ENCODE results near the gene LIX1L. TPM values are rescaled to one million over a fixed set of nuclear protein-coding genes. Genes with fewer than 3 reads are reported as not detected.

LIX1L gene
- total and polyA plus RNA-seq, 8 donors, result 28.9 to 45.7 (median 41.9) TPM

DNA sequence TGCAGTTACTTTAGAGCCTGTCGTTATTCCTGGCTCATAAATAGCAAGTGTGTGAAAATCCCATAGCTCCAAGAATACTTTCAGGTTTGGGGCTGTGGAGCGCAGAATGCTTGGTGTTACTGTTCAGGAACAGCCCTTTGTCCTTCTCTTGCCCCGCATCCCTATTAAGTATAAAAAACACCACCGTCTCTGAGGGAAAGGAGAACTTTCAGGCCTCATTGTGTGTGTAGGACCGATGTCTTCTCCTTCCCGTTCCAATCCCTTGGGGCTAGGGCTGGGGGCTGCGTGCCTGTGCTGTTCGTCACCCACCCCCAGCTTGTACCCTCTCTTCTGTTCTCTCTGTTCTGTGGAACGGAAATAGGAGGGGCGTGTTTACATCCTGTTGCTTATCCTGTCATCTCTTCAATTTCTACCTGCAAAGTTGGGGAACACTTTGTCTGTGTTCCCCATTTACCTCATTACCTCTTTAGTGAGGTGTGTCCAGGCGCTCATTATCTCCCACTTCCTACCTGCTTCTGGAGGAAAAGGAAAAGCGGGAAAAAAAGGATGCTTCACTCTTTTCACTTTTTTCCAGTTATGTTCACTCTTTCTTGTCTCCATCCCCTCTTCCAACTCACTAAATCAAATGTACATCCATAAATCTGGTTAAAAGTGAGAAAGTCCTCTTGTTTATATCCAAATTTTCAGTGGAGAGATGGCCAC, 39.4 kb upstream of the LIX1L start:
- Histone ChIP-seq H3K9me3 (no peaks in the 10 kb centered on the region), H3K27me3 (no peaks in the 10 kb centered on the region), H3K4me3 (peak overlapping the region; percentile 24 to 96), H3K4me1 (peaks cover 20 to 74% of the 10 kb centered on the region in 2 donors), H3K27ac (peak overlapping the region; percentile 92), H3K36me3 (peaks cover 0 to 33% of the 10 kb centered on the region in 2 donors)
- ATAC-seq (peak; percentile 4), DNase-seq (peak in 1 of 4 donors; percentile 30)
- intact Hi-C loops (cut with DNase I), result no loop called here
- no peak for TF ChIP-seq CTCF (IDR thresholded peaks at IDR 0.05)

GRCh38 chr1:145996433-145997015, 38.7 kb upstream of the LIX1L start, which contains the start of gene TXNIP:
TXNIP (minus strand) TSS chr1:145996579; CDS start chr1:145996266, 313 bp downstream.
- no peak for TF ChIP-seq CTCF (IDR thresholded peaks at IDR 0.05)
- no peaks in the 10 kb centered on the region for H3K27me3 ChIP-seq
- peak within 1 kb of the TSS; percentile 92 for H3K27ac ChIP-seq
- intact Hi-C loops (cut with DNase I), result no loop called here
- DNase-seq, result peak; percentile 98 to 100 (median 99)
- peaks cover 21 to 74% of the 10 kb centered on the region in 2 donors for H3K4me1 ChIP-seq
- peak; percentile 90 for ATAC-seq
- peaks cover 0 to 39% of the 10 kb centered on the region in 2 donors for H3K36me3 ChIP-seq
- H3K4me3 ChIP-seq, result peak within 1 kb of the TSS; percentile 64 to 96
- H3K9me3 ChIP-seq, result no peaks in the 10 kb centered on the region

- H3K4me1 ChIP-seq, result peaks cover 21 to 75% of the 10 kb centered on the region in 2 donors
- no peaks in the 10 kb centered on the region for H3K27me3 ChIP-seq
- no peaks in the 10 kb centered on the region for H3K9me3 ChIP-seq
- peak overlapping the region; percentile 92 for H3K27ac ChIP-seq
- peak overlapping the region; percentile 64 to 96 for H3K4me3 ChIP-seq
- intact Hi-C loops (cut with DNase I), result no loop called here
- DNase-seq, result peak in 1 of 4 donors; percentile 38
- TF ChIP-seq CTCF (IDR thresholded peaks at IDR 0.05), result no peak
- peaks cover 0 to 40% of the 10 kb centered on the region in 2 donors for H3K36me3 ChIP-seq
- ATAC-seq, result peak; percentile 4
Measured at GRCh38 chr1:145995964-145996432, 38.2 kb upstream of the LIX1L start.

DNA sequence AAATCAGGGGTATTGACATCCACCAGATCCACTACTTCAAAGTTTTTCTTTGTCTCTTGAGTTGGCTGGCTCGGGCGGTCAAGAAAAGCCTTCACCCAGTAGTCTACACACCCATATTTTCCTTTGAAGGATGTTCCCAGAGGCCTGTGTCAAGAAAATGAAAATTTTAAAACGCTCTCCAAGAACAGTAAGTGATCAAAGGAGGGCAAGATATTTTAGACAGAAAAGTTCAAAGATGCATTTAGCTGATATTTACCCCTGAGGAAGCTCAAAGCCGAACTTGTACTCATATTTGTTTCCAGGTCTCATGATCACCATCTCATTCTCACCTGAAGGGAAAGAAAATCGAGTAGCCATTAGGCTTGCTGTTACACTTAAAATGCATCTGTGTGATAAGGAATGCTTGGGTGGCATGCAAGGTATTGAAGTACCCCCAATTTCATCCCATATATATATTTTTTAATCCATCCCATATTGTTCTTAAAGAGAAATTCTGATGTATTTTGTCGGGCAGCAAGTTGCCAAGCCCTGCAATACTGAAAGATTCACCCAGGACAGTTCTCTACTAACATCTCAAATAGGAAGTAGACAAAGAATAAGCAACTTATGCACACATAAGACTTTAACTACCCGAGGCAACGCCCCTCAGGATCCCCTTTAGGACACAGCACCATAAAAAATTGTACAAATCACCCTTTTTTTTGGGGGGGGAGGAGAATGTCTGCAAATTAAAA, 37.5 kb upstream of the LIX1L start:
- intact Hi-C loops (cut with DNase I), result no loop called here
- DNase-seq (peak in 1 of 4 donors; percentile 25), ATAC-seq (no peak)
- peak overlapping the region; percentile 92 for H3K27ac ChIP-seq
- peaks cover 0 to 40% of the 10 kb centered on the region in 2 donors for H3K36me3 ChIP-seq
- no peaks in the 10 kb centered on the region for H3K9me3 ChIP-seq
- H3K4me3 ChIP-seq, result peak overlapping the region; percentile 64 to 96
- TF ChIP-seq CTCF (IDR thresholded peaks at IDR 0.05), result no peak
- peaks cover 21 to 74% of the 10 kb centered on the region in 2 donors for H3K4me1 ChIP-seq
- no peaks in the 10 kb centered on the region for H3K27me3 ChIP-seq

All from left lung (tissue), 10 donors.